Transverse colon (tissue), 4 donors: Measurements from ENCODE around the gene KSR1.

Experiments
- EP300 ChIP-seq: sonication (generic); formaldehyde crosslinking; IDR thresholded peaks from one replicate; pipeline ENCODE4 v1.6.1; 2017; ENCODE audit warnings: antibody characterized with exemption, low read depth
- POLR2A ChIP-seq: fragments of 450-650 bp; IDR thresholded peaks from one replicate; pipeline ENCODE4 v1.6.1; 2016; ENCODE audit warnings: antibody characterized with exemption, mild to moderate bottlenecking, moderate library complexity
- POLR2AphosphoS5 ChIP-seq, 3 donors: sonication (generic); formaldehyde crosslinking; IDR thresholded peaks; one replicate each; pipeline ENCODE4 v1.6.1; 2016; ENCODE audit warnings: antibody characterized with exemption in 3 of 3
- TF ChIP-seq, protein P1 (sequence below), 5 experiments: fragments of 200-600 bp in 3 of 5; fragments of 450-650 bp in 2 of 5; sonication (generic) in 3 of 5; IDR thresholded peaks; 1 replicate in 2 of 5; 2 replicates in 3 of 5; pipeline ENCODE4 v1.5.1; 2016 to 2017; ENCODE audit warnings: antibody characterized with exemption in 5 of 5, inconsistent platforms in 3 of 5, mild to moderate bottlenecking in 2 of 5, moderate library complexity in 1 of 5

DNA sequence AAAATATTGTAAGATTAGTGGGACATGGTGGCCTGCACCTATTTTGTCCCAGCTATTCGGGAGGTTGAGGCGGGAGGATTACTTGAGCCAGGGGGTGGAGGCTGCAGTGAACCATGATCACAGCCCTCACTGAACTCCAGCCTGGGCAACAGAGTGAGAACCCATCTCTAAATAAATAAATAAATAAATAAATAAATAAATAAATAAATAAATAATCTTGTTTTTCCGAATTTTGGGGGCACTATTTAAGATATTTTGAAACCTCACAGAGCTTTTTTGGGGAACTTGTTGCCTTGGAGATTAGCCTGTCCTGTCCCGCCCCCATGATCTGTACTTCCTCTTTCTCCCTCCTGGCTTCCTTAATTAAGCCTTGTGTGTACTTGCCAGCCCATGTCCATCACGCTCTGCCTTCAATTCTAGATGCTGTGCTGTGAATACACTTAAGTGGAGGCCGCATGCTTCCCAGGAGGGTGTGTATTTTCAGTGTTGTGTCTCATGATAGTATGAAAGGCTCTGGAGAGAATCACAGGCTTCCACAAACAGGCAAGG is 179.1 kb downstream of the KSR1 start:
- no peak for TF ChIP-seq EP300
- no peak for TF ChIP-seq POLR2AphosphoS5 (IDR thresholded peaks at IDR 0.05)
- TF ChIP-seq, protein P1, sequence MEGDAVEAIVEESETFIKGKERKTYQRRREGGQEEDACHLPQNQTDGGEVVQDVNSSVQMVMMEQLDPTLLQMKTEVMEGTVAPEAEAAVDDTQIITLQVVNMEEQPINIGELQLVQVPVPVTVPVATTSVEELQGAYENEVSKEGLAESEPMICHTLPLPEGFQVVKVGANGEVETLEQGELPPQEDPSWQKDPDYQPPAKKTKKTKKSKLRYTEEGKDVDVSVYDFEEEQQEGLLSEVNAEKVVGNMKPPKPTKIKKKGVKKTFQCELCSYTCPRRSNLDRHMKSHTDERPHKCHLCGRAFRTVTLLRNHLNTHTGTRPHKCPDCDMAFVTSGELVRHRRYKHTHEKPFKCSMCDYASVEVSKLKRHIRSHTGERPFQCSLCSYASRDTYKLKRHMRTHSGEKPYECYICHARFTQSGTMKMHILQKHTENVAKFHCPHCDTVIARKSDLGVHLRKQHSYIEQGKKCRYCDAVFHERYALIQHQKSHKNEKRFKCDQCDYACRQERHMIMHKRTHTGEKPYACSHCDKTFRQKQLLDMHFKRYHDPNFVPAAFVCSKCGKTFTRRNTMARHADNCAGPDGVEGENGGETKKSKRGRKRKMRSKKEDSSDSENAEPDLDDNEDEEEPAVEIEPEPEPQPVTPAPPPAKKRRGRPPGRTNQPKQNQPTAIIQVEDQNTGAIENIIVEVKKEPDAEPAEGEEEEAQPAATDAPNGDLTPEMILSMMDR (IDR thresholded peaks at IDR 0.05) = no peak
- TF ChIP-seq POLR2A = no peak
